Lower leg skin (tissue), 3 donors: ENCODE data around the gene CSPG4.

Source experiments
- POLR2A ChIP-seq, 2 donors: fragments of 450-650 bp; IDR thresholded peaks; one replicate each; pipeline ENCODE4 v1.6.1; 2016 to 2017; ENCODE audit warnings: antibody characterized with exemption in 2 of 2, mild to moderate bottlenecking in 1 of 2, moderate library complexity in 1 of 2
- TF ChIP-seq, protein P1 (sequence below), 3 donors: fragments of 450-650 bp; IDR thresholded peaks; one replicate each; pipeline ENCODE4 v1.5.1; 2016; ENCODE audit warnings: antibody characterized with exemption in 3 of 3, mild to moderate bottlenecking in 3 of 3, moderate library complexity in 2 of 3

- TF ChIP-seq POLR2A (IDR thresholded peaks at IDR 0.05): no peak
- TF ChIP-seq, protein P1, sequence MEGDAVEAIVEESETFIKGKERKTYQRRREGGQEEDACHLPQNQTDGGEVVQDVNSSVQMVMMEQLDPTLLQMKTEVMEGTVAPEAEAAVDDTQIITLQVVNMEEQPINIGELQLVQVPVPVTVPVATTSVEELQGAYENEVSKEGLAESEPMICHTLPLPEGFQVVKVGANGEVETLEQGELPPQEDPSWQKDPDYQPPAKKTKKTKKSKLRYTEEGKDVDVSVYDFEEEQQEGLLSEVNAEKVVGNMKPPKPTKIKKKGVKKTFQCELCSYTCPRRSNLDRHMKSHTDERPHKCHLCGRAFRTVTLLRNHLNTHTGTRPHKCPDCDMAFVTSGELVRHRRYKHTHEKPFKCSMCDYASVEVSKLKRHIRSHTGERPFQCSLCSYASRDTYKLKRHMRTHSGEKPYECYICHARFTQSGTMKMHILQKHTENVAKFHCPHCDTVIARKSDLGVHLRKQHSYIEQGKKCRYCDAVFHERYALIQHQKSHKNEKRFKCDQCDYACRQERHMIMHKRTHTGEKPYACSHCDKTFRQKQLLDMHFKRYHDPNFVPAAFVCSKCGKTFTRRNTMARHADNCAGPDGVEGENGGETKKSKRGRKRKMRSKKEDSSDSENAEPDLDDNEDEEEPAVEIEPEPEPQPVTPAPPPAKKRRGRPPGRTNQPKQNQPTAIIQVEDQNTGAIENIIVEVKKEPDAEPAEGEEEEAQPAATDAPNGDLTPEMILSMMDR (IDR thresholded peaks at IDR 0.05): no peak
Observed at GRCh38 chr15:75650908-75651809, 61.5 kb downstream of the CSPG4 start.
